SK-N-SH (cell line): ENCODE data around the gene GIN1.

Source experiments
- CTCF ChIP-seq: fragments of 200-600 bp; sonication (generic); IDR thresholded peaks from 2 replicates; pipeline ENCODE4 v1.6.1; 2017; ENCODE audit warnings: antibody characterized with exemption, mild to moderate bottlenecking, moderate library complexity
- EP300 ChIP-seq, 2 experiments: IDR thresholded peaks; 2 replicates each; pipeline versions ENCODE4 v1.4.0 to v1.6.1; 2012; ENCODE audit warnings: borderline replicate concordance in 1 of 2, low read depth in 1 of 2, low read length in 1 of 2
- MXI1 ChIP-seq: IDR thresholded peaks from 2 replicates; pipeline ENCODE4 v1.6.1; 2012; ENCODE audit warnings: mild to moderate bottlenecking, low read depth, low read length, improper control_type of control experiment
- POLR2AphosphoS5 ChIP-seq: IDR thresholded peaks from 2 replicates; pipeline ENCODE4 v1.6.1; 2012; ENCODE audit warnings: low read depth, low read length
- TAF1 ChIP-seq: IDR thresholded peaks from 2 replicates; pipeline ENCODE4 v1.6.1; 2012; ENCODE audit warnings: low read depth, mild to moderate bottlenecking, low read length, moderate library complexity, borderline replicate concordance
- TEAD4 ChIP-seq: IDR thresholded peaks from 2 replicates; pipeline ENCODE4 v1.4.0; 2012; ENCODE audit warnings: mild to moderate bottlenecking, borderline replicate concordance; ENCODE audit not compliant: insufficient read depth
- USF1 ChIP-seq: IDR thresholded peaks from 2 replicates; pipeline ENCODE4 v1.4.0; 2012; ENCODE audit warnings: low read depth, borderline replicate concordance
- YY1 ChIP-seq: IDR thresholded peaks from 2 replicates; pipeline ENCODE4 v1.4.0; 2012; ENCODE audit warnings: low read depth, mild to moderate bottlenecking

GRCh38 chr5:103110403-103110802 is 9.5 kb downstream of the GIN1 start:
- TF ChIP-seq CTCF (no peak), EP300 (IDR thresholded peaks at IDR 0.05; ENCODE audit: borderline replicate concordance in 1 of 2, low read depth in 1 of 2, low read length in 1 of 2) (no peak), TEAD4 (no peak), USF1 (no peak), TAF1 (no peak), POLR2AphosphoS5 (no peak), MXI1 (no peak), YY1 (no peak)
